T-helper 2 cell treated with Interferon-gamma antibody and Interleukin-4, amounts not matched to agents 100 ng/mL and 5 ng/mL, for 36 hours (primary cell): ENCODE measurements around the gene OR5A2. TPM values are rescaled to one million over a fixed set of nuclear protein-coding genes. Genes with fewer than 3 reads are reported as not detected.
"Not testable (repeated sequence)": the region's sequence is repeated elsewhere in the genome, so short reads cannot be mapped to it uniquely, and the experiment has no call there.

Experiments used
- intact Hi-C: fragments of 100-400 bp; cut with micrococcal nuclease; formaldehyde crosslinking; loops from one replicate; pipeline ENCODE4 v1.15.1; 2023
- total RNA-seq: library from RNA; stranded (reverse); gene quantifications from 2 replicates; pipeline ENCODE4 v1.2.3, GENCODE V29; 2022

Gene OR5A2
- total RNA-seq, result not detected in 2 replicates

DNA sequence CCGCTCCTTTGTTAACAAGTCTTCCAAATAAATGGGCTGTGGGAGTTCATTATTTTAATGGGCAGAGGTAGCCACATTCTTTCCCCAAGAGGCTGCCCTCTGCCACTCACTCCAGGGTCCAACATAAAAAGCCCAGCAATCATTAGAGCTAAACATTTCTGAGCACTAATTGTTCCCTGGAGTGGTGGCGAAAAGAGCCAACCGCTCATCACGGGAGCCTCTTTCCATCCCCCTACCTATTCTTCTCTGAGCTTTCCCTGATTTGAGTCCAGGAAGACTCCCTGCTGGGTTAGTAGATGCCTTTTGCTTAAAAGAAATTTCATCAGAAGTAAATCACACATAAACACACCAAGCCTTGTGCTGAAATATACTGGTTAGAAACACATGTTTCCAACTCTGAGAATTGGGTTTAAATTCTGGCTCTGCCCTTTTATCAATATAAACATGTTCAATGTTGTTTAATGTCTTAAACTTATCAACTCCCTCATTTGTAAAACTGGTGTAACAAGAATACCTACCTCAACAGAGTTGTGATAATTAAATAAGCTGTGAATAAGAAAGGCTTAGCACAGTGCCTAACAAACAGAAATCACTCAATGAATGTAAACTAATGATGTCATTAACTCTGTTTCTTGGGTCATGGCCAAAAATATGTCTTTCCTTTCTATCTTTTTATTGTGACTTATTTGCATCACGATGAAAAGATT is at the start of gene OR5A2:
Gene OR5A2 (minus strand): TSS at position 53 of the 707 bp plus-strand sequence. CDS start 3,460 bp downstream, outside the sequence.
- intact Hi-C loops, result no loop called here

- intact Hi-C loops, result no loop called here
Measured at GRCh38 chr11:59475176-59475575, 49.0 kb upstream of the OR5A2 start.

DNA sequence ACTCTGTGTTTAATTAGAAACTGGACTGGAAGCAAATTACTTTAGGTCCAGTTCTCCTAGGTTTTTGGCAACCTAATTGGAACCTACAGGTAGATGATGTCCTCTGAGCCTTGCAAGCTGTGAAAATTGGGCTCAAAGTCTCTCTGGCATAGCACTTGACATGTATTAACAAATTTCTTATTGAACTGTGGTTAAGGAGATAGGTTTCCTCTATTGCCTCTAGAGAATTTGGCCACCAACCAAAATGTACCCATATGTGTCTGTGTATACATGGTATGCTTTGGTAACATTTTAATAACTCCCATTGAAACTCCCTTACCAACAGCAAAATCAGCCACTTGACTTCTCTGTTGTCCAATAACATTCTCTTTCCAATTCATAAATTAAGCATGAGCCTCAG is 46.8 kb upstream of the OR5A2 start, which contains the start of gene OR4D10:
Gene OR4D10 (plus strand): TSS at position 301 of the 400 bp plus-strand sequence. CDS start 4,115 bp downstream, outside the sequence.
- intact Hi-C loops, result no loop called here

- intact Hi-C loops, result no loop called here
Measured at GRCh38 chr11:59463190-59463641, 37.0 kb upstream of the OR5A2 start.

- intact Hi-C loops, result no loop called here
Measured at GRCh38 chr11:59459916-59460315, 33.7 kb upstream of the OR5A2 start.

DNA sequence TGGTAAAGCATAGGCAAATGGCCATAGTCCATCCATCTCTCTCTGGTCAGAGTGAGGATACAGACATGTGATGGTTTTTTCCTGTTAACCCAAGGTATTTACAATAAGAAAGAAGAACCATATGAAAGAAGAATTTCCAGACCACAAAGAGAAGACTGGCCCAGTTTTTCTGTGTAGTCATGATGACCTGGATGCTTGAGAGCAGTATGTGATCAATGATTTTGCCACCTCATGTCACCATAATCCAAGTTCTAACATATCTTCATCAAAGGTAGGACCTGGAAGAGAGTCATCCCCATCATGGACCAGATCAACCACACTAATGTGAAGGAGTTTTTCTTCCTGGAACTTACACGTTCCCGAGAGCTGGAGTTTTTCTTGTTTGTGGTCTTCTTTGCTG is 30.4 kb upstream of the OR5A2 start, which contains the start of gene OR4D6:
Gene OR4D6 (plus strand): TSS at position 301 of the 400 bp plus-strand sequence. CDS start 0 bp downstream, at position 301.
- intact Hi-C loops, result no loop called here

DNA sequence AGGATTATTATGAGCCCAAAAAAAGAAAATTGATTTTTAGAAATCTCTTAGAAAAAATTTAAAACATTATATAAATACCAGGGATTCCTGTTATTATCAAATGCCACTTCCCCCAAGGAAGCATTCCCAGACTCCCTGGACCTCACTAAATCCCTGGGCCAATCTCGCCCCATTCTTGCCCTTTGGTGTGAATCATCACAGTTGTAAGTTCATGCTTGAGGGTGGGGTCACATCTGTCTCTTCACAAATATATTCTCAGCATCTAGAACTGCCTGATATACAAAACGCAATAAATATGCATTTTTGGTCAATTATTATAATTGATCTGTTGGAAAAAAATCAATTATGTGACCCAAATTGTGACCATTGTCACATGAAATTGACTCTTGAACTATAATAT is 22.3 kb upstream of the OR5A2 start:
- intact Hi-C loops, result no loop called here

DNA sequence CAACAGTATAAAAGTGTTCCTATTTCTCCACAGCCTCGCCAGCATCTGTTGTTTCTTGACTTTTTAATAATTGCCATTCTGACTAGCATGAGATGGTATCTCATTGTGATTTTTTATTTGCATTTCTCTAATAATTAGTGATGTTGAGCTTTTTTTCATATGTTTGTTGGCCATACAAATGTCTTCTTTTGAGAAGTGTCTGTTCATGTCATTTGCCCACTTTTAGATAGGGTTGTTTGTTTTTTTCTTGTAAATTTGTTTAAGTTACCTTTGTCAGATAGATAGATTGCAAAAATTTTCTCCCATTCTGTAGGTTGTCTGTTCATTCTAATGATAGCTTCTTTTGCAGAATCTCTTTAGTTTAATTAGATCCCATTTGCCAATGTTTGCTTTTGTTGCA is 19.4 kb upstream of the OR5A2 start:
- intact Hi-C loops, result not testable (repeated sequence)

DNA sequence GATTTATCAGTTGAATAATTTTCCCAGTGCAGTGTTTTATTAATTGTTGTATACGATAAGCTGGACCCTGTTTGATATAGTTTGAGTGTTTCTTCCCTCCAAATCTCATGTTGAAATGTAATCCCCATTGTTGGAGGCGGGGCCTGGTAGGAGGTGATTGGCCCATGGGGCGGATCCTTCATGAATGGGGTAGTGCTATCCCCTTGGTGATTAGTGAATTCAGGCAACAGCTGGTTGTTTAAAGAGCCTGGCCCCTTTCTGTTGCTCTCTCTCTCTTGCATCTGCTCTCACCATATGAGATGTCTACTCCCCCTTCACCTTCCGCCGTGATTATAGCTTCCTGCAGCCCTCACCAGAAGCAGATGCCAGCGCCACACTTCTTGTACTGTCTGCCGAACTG is 11.6 kb upstream of the OR5A2 start:
- intact Hi-C loops, result loop anchor here (10.0 kb wide), 1 partner anchor 247 kb away; no protein-coding TSS in a partner anchor

- intact Hi-C loops, result loop anchor here (10.0 kb wide), 1 partner anchor 249 kb away; no protein-coding TSS in a partner anchor
Measured at GRCh38 chr11:59436169-59436568, 10.0 kb upstream of the OR5A2 start, which contains the start of gene OR5A1. Gene OR5A1, plus strand, starts transcription at chr11:59436469. Its CDS starts 6,700 bp downstream, at chr11:59443169.

GRCh38 chr11:59429924-59430516 is 3.8 kb upstream of the OR5A2 start:
- intact Hi-C loops, result loop anchor here (1.0 to 10.0 kb wide), 3 partner anchors 146 to 259 kb away; no protein-coding TSS in a partner anchor

DNA sequence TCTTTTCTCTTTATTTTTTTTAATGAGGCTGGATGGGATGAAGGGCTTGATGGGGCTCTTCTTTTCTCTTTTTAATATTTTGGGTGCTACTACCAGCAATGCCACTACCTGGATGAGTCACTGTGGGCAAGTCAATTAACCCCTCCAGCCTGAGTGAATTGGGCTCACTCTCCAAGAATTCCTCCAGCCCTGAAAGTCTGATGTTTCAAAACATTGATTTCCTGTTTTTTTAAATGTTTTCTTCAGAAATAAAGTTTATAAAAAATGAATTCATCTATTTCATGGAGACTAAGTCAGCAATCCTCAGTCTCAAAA is 812 bp upstream of the OR5A2 start:
- intact Hi-C loops, result no loop called here

GRCh38 chr11:59425131-59425530 is 1.1 kb downstream of the OR5A2 start:
- intact Hi-C loops, result no loop called here

DNA sequence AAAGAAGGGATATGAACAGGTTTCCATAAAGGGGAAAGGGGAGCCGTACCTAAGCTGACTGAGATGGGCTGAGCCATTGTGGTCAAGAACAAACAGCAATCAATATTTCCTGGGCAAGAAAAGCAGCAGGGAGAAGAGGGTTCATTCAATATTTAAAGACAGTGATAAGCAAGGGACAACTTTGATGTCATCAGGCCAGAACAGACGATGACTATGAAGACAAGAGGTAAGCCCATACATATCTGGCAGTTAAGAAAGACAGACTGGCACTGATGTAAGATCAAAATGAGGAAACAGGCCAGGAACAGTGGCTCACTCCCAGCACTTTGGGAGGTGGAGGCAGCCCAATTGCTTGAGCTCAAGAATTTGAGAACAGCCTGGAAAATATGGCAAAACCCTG is 2.4 kb downstream of the OR5A2 start:
- intact Hi-C loops, result no loop called here

DNA sequence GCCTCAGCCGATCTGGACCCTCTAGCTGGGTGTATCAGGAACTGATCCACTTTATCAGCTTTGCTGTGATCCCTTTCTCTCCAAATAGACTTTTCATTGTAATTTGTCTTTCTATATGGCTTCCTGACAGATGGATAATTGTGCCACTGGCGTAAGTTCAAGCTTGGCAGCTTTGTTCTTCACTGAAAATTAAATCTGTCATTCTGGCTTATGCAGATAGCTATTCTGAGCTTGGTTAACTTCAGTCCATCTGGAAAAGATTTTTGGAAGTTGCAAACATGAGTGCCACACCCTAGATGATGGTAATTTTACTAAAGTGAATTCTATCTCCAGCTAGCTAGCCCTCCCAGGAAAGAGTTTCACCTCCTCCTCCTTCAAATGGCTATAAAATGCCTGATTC is 8.1 kb downstream of the OR5A2 start:
- intact Hi-C loops, result no loop called here

DNA sequence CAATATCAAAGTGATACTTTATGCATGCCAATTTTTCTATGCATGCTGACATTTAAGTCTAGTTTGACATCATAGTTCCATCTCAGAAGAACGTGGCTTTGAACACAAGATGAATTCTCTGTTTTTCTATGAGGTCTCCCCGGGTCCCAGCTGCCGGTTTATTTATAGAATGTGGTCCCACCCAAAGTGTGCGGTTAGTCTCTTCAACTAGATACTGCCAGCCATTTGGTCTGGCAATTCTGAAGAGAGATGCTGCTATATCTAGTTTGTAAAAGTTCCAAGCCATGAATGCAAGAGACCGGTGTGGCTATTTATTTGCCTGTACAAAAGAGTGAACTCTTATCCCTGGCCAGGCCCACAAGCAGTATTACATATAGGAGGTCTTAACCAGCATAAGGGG is 9.2 kb downstream of the OR5A2 start:
- intact Hi-C loops, result no loop called here

- intact Hi-C loops, result no loop called here
Measured at GRCh38 chr11:59416613-59417012, 9.6 kb downstream of the OR5A2 start.

DNA sequence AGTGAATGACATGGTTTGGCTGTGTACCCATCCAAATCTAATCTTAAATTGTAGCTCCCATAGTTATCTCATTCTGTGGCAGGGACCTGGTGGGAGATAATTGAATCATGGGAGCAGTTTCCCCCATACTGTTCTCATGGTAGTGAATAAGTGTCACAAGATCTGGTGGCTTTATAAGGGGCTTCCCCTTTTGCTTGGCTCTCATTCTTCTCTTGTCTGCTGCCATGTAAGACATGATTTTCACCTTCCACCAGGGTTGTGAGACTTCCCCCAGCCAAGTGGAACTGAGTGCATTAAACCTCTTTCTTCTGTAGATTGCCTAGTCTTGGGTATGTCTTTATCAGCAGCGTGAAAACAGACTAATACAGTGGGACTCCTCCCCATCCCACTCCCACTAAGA is 11.1 kb downstream of the OR5A2 start:
- intact Hi-C loops, result no loop called here

DNA sequence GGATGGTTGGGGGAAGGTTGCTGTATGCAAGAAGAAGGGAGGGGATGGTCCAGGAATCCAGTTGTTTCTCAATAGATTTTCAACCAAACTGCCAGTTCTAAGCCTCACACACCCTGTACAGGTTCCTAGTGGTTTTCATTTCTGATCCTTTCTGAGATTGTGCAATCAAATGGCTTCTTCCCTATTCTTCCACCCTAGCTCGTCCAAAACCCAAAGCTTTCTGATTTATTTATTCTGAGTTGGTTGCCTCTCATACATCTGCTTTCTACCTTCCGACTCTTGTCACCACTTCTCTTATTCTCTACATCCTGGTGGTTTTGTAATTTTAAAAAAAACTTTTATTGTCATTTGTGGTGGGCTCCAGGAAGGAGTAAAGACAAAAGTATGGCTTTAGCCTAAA is 12.6 kb downstream of the OR5A2 start:
- intact Hi-C loops, result no loop called here

DNA sequence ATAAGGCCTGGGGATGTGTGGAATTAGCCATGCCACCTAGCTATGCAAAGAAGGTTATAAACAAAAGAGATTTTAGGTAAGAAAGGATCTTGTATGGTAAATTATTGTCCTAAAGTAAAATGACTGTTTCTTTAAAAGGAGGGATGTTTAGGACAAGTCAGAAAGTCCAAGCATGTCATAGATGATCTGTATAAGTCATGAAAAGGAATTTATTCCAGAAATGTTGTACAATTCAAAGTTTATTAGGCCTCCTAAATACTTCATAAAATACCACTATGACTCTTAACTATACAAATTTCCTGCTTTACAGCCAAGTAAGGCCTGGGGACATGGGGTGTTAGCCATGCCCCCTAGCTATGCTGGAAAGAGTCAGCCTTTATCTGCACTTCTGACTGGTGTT is 22.7 kb downstream of the OR5A2 start:
- intact Hi-C loops, result no loop called here

GRCh38 chr11:59401262-59401552 is 25.0 kb downstream of the OR5A2 start:
- intact Hi-C loops, result no loop called here

GRCh38 chr11:59400461-59401261 is 25.6 kb downstream of the OR5A2 start:
- intact Hi-C loops, result no loop called here
